GM10847 (cell line): ENCODE measurements around the gene NR5A2.

ENCODE experiments used
- POLR2A ChIP-seq: IDR thresholded peaks from 2 replicates; pipeline ENCODE4 v1.6.1; 2011; ENCODE audit not compliant: insufficient read length; ENCODE audit errors: extremely low read depth

Gene NR5A2

GRCh38 chr1:200176181-200176580, 148.7 kb downstream of the NR5A2 start:
- TF ChIP-seq POLR2A = no peak

GRCh38 chr1:200176798-200177197, 149.3 kb downstream of the NR5A2 start:
- TF ChIP-seq POLR2A = no peak

GRCh38 chr1:200178340-200178739, 150.8 kb downstream of the NR5A2 start:
- no peak for TF ChIP-seq POLR2A

DNA sequence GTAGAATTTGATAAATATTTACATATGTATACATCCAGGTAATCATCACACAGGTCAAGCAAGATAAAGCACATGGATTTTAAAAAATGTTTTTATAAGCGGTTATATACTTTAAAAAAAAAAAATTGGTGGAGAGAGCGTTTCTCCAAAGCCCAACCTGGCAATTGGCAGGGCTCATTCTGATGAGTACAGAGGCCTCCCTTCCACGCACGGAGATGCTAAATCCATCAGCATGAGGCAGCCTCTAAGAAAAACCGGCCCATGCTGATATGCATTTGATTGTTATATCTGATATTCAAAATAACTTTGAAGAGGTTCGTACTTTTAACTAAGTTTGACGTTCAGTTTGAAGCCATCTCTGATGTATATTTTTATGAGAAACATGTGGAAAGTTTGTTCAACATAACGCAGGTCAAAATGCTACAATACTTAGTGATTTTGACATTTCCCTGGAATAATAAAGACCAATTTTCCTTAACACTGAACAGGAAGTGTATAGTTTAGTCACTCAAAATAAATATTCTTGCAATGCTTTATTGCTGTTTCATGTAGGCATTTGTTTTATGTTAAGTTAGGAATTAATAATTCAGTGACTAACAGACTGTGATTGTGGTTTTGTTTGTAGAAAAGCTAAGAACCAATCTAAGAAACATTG, 151.7 kb downstream of the NR5A2 start:
- TF ChIP-seq POLR2A = no peak

DNA sequence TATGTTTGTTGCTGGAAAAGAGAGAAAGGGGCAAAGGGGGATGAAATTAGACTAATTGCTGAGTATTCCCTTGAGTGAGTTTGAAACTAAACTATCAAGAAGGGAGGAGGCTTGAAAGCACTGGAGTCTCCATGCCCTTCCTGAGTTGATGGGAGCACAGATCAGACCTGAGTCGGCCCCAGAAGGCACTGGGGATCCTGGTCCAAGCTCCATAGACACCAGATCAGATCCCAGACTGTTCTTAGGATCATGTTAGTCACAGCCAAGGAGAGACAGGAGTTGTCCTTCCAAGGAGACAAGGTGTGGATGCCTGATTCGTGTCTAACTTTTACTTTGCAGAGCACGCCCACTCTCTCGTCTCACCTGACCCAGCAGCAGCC, 152.3 kb downstream of the NR5A2 start:
- TF ChIP-seq POLR2A = no peak

DNA sequence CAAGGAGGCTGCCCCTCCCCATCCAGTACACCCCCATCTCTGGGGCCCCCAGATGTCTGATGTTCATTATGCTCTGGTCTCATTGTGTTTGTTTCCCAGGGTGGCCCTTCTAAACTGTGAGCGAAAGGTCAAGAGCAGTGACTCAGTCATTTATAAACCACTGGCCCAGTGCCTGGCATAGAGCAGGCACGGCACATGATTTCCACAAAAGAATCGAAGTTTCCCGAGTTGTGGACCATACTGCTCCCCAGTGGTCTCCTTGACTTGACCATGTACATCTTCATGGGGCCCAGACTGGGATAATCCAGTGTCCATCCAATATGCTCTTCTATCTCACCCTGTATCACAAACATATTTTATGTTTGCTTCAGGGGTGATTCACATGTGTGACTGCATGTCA, 153.3 kb downstream of the NR5A2 start:
- TF ChIP-seq POLR2A = no peak

DNA sequence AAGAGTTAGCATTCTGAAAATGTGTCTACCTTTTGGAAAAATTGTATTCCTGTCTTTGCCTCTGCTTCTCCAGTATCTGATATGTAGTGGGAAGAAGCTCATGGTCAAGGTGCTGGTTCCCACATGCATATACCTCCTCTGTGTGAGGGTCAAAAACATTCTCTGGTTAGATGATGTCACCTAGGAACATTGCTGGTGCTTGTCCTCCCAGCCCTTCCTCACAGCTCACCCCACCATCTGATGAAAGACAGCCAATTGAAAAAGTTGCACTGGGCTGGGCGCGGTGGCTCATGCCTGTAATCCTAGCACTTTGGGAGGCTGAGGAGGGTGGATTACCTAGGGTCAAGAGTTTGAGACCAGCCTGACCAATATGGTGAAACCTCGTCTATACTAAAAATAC, 154.4 kb downstream of the NR5A2 start:
- no peak for TF ChIP-seq POLR2A

DNA sequence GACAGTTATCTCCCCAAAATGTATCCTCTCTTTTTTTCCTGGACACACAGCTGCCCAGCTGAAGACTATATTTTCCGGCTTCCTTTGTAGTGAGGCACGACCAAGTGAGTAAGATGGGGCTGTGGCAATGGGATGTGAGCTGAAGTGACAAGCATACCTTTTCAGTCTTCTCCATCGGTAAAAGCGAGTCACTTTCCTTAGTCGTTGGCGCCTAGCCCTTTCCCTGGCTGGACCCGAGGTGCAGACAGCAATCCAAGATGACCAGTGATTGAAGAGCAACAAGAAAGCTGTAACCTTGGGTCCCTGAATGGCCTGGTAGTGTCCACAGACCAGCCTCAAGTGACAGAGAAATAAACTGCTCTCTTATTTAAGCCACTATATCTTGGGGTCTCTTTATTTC, 155.2 kb downstream of the NR5A2 start:
- no peak for TF ChIP-seq POLR2A

- no peak for TF ChIP-seq POLR2A
These were observed 156.1 kb downstream of the NR5A2 start for GRCh38 chr1:200183637-200184036.

DNA sequence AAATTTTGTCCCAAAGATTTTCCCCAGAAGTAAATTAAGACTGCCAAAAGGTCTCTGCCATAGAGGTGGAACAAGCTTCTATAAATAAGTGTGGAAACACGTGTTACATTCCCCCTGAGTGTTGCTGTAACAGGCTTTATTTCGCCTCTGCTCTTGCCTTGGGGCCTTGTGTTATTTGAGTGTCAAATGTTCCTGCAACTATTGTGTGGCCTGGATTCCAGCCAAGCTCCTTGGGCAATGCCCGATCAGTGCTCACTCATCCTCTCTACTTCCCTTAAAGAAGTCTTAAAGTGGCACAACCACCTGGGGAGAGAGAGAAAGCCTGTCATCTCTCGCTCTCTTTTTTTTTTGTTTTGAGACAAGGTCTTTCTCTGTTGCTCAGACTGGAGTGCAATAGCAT, 156.7 kb downstream of the NR5A2 start:
- TF ChIP-seq POLR2A = no peak

DNA sequence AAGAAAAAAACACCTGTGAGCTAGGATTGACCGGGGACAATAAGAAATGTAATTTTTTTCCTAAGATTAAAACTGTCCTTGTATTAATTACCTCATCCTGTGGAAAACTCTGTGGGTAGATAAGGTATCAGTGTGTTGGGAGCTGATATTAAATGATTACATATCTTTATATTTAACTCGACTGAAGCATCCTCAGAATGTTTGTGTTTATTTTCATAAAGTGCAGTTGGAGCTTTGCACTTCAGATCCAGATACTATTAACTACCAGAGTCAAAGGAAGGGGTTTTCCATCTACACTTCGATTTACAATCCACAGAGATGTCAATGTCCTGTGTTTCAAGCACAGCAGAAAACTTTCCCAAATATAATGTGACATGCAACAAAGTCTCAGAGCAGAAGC, 164.5 kb downstream of the NR5A2 start:
- TF ChIP-seq POLR2A = no peak

DNA sequence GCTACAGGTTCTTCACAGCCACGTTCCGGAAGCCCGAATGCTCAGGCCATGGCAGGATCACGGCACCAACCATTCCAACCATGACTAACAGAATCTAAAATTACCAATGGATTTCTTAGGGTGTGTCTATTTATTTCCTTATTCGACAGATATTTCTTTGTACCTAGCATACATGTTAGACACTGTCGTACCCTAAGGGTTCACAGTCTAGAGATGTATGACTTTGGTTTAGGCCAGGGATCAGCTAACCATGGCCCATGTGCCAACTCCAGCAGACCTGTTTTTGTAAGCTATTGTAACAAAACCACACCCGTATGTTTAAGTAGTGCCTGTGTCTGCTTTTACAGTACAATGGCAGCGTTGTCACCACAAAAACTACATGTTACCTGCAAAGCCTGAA, 167.0 kb downstream of the NR5A2 start:
- TF ChIP-seq POLR2A = no peak

DNA sequence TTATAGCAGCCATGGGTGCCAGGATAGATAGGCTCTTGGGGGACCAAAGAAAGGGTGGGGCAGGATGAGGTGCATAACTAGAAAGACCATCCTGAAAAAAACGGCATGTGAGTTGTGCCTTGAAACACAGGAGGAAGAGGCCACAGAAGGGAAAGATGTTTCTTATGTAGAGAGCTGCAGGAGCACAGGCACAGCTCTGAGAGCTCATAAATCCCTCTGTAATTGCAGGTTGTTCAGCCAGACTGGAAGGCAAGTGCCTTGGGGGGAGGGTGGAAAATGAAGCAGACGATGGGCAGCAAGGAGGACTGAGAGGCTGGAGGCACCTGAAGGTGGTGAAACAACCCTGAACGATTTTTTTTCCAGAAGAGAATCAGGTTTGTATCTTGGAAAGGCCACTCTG, 170.7 kb downstream of the NR5A2 start:
- no peak for TF ChIP-seq POLR2A

DNA sequence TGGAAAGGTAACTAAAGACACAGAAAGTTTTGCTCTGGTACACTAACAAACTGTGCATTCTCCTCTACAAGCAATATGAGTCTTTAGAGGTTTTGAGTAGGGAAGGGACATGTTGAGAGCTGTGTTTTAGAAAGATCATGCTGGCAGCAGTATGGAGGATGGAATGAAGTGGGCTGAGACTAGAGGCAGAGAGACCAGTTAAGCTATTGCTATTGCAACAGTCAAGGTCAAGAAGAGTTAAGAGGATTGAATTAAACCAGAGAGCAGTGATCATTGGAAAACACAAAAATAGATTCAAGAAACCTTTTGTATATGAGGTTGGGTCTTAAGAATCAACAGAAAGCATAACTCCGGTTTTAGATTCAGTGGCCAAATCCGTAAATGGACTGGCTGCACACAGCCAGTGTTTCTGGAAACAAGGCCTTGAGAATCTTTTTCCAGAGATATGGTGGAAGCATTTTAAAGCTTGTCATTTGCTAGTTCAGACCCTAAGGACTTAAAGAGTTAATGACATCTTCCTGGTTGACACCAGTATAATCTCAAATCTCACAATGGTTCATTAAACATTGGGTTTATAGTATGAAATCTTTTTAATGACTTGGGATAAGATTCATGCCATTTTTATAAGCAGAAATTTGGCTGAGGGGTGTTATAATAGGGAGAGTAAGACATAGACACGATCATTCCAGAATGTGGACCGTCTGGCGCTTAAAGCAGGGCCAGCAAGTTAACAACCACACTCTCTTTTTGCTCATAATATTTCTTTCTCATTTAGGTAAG, 177.9 kb downstream of the NR5A2 start:
- no peak for TF ChIP-seq POLR2A

DNA sequence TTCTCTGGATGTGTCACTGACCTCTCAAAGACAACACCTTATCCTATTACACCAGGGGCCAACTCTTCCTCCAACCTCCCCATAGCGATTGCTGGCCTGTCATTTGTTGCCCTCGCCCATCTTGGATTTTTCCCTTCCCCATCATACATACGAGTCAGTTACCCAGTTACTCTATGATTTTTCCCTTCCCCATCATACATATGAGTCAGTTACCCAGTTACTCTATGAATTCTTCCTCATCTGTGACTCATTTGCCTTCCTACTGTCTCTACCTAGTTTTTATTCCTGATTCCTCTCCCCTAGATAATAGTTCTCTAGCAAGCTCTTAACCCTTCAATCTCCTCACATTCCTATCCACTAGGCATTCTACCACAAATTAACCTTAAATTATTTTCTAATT, 178.8 kb downstream of the NR5A2 start:
- no peak for TF ChIP-seq POLR2A

DNA sequence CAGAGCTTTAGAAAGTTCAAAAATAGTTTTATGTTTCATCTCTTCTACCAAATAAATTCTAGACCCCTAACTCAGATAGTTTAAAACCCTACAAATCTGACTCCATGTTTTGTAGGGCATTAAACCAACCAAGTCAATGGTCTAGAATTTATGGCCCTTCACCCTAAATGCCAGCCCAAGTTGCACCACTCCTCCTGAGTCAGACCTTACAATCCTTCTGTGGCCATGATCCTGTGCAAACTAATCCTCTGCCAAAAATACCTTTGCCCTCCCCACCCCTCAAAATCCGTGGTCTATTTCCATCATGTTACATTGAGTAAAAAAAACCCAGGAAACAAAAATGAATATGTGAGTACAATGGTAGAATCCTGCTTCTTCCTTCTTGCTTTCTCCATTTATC, 179.3 kb downstream of the NR5A2 start:
- no peak for TF ChIP-seq POLR2A

GRCh38 chr1:200207711-200208126, 180.2 kb downstream of the NR5A2 start:
- no peak for TF ChIP-seq POLR2A

- TF ChIP-seq POLR2A = no peak
These were observed 183.6 kb downstream of the NR5A2 start for GRCh38 chr1:200211157-200211556.

DNA sequence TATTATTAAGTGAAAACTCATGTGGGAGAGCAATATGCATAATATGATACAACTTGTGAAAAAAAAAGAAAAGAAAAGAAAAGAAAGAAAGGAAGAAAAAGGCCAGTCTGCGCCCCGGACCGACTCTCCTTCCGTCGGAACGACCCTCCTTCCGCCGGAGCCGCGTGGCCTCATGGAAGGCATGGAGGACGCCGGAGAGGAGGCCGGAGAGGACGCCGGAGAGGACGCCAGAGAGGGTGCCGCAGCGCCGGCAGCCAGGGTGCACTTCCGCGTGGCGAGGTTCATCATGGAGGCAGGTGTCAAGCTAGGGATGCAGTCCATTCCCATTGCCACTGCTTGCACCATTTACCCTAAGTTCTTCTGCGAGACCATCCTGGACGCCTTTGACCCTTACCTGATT, 185.9 kb downstream of the NR5A2 start:
- TF ChIP-seq POLR2A = no peak
